Activated CD8-positive, alpha-beta memory T cell treated with anti-CD3 and anti-CD28 coated beads, Interleukin-2, amount 50 U/mL, for 1 hour (primary cell): ENCODE results near the gene RHBG.
"Not testable (repeated sequence)": the region's sequence is repeated elsewhere in the genome, so short reads cannot be mapped to it uniquely, and the experiment has no call there.

ENCODE experiments used
- DNase-seq: peaks from one replicate; pipeline ENCODE4 v3.0.0-alpha.2; 2020; ENCODE audit errors: extremely low read depth

The RHBG gene

DNA sequence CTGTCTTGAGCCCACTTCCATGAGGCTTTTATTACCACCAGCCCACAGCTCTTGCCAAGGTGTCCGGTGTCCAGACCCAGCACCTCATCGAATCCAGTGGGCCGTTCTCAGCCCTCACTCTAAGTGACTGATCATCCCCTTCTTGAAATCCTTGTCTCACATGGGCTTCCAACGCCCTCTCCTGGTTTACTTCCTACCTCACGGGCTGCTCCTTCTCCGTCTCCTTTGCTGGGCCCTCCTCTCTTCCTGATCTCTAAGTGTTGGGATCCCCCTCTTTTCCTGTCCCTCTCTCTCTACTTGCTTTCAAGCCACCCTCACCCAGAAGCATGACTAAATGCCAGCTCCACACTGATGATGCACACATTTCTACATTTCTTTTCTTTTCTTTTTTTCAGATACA lies 9.0 kb upstream of the RHBG start:
- DNase-seq = no peak

DNA sequence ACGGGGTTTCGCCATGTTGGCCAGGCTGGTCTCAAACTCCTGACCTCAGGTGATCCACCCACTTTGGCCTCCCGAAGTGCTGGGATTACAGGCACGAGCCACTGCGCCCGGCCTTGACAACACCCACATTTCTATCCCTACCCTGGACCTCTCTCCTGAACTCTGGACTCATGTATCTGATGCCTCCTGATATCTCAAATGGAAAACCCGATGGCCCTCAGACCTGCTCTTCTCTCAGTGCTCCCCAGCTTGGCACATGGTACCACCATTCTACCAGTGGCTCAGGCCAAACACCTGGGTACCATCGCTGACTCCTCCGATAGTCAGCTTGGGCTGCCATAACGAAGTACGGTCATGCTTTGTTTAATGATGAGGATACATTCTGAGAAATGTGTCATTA lies 8.5 kb upstream of the RHBG start:
- no peak for DNase-seq

DNA sequence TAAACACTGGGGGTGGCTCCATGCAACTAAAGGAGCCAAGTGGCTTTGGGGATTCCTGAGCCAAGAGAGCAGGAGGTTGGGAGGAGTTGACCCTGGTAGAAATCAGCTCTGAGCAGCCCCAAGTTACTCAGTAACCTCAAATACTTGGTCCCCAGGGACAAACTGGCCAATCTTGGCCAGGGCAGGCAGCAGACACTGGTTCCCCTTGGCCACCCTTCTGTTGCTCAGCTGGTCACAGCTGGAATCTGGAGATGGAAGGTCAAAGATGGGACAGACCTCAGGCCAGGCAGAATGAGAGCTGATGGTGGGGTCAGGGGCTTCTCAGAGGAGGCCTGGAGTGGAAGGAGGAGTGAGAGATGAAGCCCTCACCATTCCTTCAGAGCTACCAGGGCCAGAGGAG lies 3.3 kb upstream of the RHBG start:
- no peak for DNase-seq

DNA sequence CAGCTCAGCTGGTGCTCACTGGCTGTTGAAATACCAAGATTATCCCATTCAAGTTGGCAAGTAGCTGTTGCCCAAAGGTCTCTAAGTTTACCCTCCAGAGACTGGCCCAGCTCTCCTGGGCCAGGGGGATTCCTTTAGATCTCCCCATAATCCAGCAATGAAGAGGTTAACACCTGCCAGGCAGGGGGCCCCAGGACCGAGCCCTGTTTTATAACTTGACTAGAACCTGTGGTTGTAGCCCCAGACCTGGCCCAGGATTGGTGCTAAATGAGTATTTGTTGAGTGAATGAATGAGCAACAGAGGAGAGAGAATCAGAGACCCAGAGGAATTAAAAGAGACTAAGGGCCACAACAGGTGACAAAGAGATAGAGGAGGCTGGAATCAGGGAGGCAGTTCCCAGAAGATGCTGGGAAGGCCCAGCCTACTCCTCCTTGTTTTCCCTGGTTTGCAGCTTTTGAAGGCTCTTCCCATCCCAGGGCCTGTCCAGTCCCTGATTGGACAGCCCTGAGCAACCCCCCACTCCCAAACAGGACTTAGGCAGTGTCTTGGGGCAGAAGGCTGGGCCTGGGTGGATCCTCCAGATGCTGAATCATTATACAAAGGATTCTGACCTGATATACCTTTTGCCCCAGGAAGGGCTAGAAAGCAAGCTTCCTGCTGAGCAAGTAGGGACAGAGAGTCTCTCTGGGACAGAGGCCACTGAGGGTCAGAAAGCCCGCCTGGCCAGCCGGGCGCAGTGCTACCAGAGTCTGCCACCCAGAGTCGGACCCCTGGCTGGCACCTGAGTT lies 2.4 kb upstream of the RHBG start:
- no peak for DNase-seq

DNA sequence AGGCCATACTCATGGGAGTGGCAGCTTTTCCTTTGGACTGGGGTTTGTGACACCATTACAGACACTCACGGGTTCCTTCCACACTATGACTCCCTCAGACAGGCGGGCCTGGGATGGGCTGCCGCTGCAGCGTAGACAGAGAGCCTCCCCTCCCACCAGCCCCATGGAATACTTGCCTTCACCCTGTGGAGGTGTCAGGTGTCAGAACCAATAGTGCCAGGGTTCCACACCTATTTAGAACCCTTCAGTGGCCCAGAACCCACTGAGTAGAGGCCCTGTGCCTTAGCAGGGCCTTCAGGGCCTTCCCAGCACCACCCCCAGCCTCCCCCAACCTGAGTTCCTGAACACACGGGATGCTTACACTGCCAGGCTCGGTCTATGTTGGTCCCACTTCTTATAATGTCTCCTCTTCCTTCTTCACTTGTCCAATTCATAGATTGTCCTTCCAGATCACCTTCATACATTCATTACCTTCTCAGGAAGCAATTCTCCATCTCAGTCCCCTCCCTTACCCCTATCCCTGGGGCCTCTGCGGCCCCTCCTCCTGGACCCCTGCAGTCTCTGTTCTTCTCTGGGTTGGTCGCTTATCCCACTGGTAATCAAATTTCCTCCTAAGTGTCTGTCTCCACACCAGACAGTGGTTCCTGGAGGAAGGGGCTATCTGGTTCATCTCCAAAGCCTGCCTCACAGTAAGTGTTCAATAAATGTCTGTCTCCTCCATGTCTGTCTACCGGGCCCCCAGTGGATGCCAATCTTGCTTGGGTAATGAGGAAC lies 1.4 kb upstream of the RHBG start:
- DNase-seq = no peak

DNA sequence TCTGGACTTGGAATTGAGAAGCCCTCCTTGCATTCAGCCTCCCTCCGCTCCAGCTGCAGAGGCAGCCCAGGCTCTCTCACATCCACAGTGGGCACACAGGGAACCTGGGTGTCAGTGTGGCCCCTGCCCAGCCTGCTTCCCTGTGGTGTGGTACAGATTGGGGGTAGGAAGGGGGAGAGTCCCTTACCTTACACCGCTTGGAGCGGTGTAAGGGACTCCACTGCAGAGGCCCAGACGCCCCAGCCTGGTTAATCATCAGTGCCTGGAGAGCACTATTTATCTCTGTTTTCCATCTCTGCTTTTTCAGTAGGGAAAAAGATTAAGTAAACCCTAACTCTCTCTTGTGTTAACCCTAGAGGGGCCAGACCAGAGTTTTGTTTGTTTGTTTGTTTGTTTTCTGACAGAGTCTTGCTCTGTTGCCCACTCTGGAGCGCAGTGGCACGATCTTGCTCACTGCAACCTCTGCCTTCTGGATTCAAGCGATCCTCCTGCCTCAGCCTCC lies 803 bp upstream of the RHBG start:
- no peak for DNase-seq

DNA sequence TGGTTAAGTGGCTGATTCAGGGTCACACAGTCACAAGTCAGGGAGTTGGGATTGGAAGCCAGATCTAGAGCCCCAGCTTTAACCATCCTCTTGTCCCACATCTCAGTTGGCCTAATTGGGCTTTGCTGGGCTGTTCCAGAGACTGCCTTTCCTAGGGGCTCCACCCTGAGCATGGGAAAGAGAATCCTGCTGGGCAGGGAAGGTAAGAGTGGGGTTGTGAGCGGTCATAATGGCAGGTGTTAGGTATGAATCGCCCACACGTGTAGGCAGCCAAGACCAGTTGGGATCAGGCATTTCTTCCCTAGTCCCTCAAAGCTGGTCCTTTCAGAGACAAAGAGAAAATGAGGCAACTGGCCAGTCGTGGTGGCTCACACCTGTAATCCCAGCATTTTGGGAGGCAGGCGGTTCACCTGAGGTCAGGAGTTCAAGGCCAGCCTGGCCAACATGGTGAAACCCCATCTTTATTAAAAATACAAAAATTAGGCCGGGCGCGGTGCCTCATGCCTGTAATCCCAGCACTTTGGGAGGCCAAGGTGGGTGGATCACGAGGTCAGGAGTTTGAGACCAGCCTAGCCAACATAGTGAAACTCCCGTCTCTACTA lies 775 bp downstream of the RHBG start:
- DNase-seq = not testable (repeated sequence)

DNA sequence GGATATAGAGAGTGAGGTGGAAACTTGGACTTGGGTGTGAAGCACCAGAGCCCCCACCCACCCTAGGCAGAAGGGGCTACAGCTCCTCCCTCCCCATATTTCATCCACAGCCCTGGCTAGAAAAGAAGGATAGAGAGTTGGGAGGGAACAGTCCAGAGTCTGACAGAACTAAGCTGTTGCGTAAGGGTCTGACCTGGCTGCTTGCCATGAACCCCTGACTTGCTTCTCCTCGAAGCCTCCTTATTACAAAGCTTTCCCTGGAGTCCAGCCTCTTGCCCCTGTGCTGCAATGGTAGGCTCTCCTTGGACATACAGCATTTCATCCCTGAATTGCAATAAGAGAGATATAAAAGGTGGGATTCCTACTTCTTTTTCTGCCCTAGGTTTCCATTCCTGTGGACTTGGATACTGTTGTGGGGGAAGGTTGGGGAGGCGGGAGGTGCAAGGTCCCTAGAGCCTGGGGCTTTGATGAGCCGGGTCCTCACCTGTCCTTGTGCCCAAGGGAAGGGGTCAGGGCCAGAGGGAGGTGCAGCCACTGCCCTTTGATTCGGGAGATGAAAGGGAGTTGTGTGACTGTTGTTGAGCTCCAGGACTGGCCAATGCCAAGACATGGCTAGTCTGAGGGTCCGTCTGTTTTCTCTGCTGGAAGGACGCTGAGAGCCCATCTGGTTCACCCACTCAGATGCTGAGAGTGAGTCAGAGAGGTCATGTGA lies 2.7 kb downstream of the RHBG start:
- no peak for DNase-seq

DNA sequence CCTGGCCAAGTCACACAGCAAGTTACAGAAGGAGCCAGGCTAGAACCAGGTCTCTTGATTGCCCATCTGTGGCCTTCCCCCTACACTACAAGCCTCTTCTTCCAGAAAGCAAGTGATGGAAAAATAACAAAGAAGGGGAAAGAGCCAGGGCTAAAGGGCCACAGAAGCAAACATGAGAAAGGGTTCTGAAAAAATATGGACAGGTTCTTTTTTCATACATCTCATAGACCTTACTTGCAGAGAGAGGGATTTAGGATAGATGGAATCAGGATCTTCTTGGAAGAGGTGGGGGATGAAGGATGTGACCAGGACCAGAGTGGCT lies 3.2 kb downstream of the RHBG start:
- DNase-seq = no peak

DNA sequence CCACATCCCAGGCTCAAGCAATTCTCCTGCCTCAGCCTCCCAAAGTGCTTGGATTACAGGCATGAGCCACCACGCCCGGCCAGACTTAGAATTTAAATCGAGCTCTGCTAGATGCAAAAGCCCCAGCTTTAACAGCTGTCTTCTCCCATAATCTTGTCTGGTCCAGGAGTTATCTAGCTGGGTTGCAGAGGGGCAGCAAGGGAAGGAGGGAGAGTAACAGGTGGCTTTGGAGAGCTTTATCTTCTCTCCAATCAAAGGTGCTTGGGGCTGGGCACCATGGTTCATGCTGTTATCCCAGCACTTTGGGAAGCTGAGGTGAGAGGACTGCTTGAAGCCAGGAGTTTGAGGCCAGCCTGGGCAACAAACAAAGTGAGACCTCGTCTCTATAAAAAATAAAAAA lies 3.9 kb downstream of the RHBG start:
- no peak for DNase-seq

DNA sequence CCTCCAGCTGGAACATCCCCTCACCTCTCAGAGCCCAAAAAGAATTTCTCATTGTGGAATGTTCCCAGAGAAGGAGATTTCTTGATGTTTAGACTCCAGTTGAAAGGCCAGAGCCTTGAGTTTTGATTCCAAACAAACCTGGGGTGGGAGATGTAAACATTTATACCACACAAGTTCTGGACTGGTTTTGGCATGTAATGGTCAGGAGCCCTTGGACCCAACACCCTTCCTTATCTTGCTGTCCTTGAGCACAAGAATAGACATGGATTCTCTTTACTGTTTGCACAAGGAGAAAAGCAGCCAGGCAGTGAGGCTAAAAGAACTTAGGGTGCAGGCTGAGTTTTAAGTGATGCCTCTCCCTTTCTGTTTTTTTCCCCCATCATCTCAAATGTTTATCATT lies 4.5 kb downstream of the RHBG start:
- no peak for DNase-seq

DNA sequence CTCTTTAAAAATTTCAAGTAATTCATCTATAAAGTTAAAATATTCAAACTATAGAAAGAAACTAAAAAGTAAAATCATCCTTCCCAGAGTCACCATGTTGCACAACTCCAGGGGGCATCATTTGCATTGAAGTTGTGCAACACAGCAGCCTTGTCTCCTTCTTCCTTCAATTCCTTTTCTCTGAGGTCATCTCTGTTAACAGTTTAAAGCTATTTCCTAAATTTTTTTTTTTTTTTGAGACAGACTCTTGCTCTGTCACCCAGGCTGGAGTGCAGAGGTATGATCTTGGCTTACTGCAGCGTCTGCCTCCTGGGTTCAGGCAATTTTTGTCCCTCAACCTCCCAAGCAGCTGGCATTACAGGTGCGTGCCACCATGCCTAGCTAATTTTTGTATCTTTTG lies 7.1 kb downstream of the RHBG start:
- no peak for DNase-seq

DNA sequence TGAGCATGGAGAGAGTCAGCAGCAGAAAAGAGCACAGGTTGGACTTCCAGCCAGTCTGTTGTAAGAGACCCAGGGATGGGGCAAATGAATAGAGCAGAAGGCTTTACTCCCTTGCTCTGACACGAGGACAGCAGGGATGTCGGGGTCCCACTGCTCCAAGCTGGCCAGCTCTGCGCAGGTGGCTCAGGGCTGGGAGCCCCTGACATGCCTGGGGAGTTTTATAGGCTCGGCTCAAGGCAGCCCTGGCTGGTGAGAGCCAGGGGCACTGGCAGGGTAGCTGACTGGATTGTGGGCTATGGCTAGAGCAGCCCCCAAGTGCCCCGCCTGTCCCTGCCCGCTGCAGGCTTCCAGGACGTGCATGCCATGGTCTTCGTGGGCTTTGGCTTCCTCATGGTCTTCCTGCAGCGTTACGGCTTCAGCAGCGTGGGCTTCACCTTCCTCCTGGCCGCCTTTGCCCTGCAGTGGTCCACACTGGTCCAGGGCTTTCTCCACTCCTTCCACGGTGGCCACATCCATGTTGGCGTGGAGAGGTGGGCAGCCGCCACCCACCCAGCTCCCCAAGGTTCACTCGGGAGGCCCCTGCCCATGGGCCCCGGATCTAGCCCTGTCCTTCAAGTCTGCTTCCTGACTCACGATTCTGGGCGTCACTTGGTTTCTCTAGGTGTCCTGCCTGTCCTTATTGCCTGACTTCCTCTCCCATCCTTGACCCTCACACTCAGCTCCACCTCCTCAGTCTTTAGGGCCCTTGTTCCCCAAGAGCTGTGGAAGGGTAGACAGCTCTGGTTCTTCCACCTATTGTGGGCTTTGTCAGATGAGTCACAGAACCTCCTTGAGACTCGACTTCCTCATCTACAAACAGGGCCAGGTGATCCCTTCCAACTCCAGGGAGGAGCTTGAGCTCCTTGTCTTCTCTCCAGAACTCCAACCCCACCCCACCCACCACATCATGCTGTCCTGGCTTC lies 8.2 kb downstream of the RHBG start:
- no peak for DNase-seq

DNA sequence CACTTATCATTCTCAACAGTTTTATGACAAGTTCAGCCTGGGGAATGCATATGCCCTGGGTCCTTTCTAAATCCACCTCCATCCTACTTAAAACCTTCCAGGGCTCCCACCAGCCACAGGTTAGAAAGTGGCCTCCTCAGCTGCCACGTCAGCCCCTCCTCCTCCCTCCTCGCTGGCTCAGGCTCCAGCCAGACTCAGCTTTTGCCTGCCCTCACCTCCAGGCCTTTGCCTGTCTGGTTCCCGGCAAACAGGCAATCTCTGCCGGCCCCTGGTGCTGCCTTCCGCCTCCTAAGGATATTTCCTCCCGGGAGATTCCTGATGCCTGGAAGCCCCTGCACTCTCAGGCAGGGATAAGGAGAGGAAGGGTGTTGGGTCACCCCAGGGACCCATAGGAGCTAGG lies 9.5 kb downstream of the RHBG start:
- DNase-seq = no peak

DNA sequence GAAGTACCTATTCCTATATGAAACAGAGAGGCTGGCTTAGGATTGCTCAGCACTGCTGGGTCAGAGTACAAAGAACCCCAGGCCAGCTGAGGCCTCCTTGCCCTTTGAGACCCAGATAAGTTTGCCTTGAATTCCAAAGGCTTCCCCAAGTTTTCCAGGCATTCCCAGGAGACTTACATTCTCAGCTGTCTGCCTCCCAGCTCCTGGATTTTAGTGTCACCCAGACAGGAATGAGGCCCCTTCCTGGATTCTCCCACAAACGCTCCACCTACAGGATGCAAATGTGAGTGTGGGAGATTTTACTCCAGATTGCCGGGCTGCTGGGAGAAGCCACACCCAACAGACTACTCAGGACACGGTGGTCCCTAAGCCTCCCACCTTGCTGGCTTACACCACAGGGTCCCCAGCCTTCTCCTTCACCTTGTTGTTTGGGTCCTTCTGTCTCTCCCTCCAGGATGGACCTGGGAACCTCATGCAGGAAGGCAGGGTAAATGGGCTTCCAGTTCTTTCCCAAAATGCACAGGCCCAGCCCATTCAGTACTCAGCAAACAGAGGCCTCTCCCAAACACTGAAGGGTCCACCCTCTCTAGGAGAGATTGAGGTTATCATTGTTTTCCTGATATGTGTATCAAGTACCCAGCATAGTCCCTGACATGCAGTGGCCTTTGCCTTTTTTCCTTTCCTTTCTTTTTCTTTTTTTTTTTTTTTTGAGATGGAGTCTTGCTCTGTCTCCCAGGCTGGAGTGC lies 10.6 kb downstream of the RHBG start:
- DNase-seq = no peak

DNA sequence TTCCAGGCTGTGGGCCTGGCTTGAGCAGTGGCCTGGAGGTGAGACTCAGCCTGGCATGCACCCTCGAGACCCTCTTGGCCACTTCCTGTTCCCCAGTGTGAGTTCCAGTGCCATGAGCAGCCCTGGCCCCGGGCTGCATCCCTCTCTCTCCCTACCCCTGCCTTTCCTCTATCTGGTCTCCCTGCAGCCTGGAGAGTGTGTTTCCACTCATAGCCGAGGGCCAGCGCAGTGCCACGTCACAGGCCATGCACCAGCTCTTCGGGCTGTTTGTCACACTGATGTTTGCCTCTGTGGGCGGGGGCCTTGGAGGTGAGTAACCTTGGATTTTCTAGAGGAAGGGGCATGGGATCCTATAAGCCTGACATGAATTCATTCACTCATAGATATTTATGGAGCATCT lies 13.6 kb downstream of the RHBG start:
- no peak for DNase-seq

DNA sequence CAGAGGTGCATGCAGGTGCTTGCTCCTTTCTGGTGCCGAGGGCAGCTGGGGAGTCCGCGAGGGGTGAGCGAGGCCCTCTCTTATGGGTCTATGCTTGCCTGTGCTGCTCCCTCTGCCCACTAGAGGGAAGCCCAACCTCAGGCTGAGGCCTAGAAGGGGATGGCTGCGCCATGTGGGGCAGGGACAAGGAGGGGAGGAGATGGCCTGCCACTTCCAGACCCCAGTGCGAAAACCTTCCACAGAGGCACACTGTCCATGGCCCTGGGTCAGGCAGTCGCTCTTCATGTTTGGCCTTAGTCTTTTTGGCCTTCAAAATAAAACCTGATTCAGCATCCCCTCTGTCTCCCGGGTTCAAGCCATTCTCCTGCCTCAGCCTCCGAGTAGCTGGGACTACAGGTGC lies 14.0 kb downstream of the RHBG start:
- DNase-seq = no peak

DNA sequence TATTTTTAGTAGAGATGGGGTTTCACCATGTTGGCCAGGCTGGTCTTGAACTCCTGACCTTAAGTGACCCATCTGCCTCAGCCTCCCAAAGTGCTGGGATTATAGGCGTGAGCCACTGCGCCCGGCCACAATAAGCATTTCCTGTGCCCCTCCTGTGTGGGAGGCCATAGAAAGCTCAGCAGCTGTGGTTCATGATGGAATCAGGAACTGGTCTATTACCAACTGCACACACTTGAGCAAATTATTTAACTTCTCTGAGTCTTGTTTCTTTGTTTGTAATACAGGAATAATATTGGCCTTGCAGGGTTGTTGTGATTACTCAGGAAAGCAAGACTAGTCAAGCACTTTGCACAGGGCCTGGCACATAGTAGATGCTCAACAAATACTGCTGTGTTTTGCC lies 15.0 kb downstream of the RHBG start:
- DNase-seq = no peak

DNA sequence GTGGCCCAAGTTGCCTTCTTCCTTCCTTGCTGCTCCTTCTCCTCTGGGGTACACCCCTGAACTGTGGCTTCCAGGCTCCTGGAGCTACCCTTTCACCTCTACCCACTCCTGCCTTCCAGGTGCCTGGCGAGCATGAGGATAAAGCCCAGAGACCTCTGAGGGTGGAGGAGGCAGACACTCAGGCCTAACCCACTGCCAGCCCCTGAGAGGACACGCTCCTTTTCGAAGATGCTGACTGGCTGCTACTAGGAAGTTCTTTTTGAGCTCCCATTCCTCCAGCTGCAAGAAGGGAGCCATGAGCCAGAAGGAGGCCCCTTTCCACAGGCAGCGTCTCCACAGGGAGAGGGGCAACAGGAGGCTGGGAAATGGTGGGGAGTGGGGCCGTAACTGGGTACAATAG lies 15.6 kb downstream of the RHBG start:
- DNase-seq = no peak

DNA sequence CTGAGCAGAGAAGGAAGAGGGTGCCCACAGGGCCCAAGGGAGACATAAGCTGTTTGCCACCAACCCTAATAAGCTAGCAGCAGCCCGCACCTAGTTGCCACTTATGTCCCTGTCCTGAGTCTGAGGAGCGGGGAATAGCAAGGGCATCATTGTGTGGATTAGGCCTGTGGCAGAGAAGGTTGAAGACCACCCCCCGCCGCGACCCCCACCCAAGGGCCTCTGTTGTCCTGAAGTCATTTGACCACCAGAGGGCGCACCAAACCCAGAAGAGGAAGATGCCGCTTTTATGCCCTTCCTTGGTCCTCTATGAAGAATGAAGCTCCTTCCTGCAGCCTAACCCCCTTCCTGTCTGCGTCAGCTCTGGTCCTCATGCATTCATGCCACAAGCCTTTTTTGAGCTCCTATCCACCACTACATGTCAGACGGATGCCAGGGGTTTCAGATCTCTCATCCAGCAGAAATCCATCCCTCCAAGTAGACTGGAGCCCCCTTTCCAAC lies 16.6 kb downstream of the RHBG start:
- DNase-seq = peak; percentile 59
